WERI-Rb-1 (cell line): ENCODE measurements around the gene INTS13.
"Not testable (repeated sequence)": the region's sequence is repeated elsewhere in the genome, so short reads cannot be mapped to it uniquely, and the experiment has no call there.

Experiments used
- DNase-seq: peaks from one replicate; pipeline ENCODE4 v3.0.0-alpha.2; 2020
- H3K27ac ChIP-seq: fragments of 250-450 bp; sonication (Bioruptor Pico); 2 replicates; pipeline ENCODE4 v1.5.1; 2020; ENCODE audit warnings: mild to moderate bottlenecking, moderate library complexity
- H3K27me3 ChIP-seq: fragments of 250-450 bp; sonication (Bioruptor Pico); 2 replicates; pipeline ENCODE4 v1.5.1; 2021; ENCODE audit warnings: mild to moderate bottlenecking, low read depth, moderate library complexity; ENCODE audit not compliant: insufficient read depth, severe bottlenecking
- H3K36me3 ChIP-seq: fragments of 250-450 bp; sonication (Bioruptor Pico); 2 replicates; pipeline ENCODE4 v1.5.1; 2020; ENCODE audit warnings: mild to moderate bottlenecking, moderate library complexity
- H3K4me3 ChIP-seq: 2 replicates; pipeline ENCODE4 v1.5.1; 2011; ENCODE audit warnings: low read depth, mild to moderate bottlenecking, control low read depth, low read length
- H3K9me3 ChIP-seq: fragments of 250-450 bp; sonication (Bioruptor Pico); 2 replicates; pipeline ENCODE4 v1.5.1; 2021; ENCODE audit warnings: mild to moderate bottlenecking, moderate library complexity; ENCODE audit not compliant: severe bottlenecking
- TF ChIP-seq, protein P1 (sequence below): IDR thresholded peaks from 2 replicates; pipeline ENCODE4 v1.5.1; 2011; ENCODE audit warnings: low read depth, mild to moderate bottlenecking, control low read depth, inconsistent platforms, low read length

Gene INTS13

DNA sequence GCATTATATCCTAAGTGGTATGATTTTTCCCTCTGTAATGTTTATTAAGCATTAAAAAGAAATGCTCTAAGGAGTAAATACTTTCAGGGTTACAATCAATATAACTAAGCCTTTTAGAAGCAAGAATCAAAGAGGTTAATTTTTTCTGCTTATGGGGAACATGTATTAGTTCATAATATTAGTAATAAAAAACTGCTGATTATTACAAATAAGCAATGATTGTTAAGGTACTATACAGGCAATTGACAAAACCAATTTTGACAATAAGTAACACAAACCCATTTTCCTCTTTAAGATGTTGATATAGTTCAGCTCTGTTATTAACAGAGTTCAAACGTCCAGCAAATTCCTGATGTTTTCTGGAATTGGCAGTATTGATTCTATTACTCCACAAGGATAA is 31.8 kb downstream of the INTS13 start:
- no peak for DNase-seq
- peaks cover 21% of the 10 kb centered on the region for H3K36me3 ChIP-seq
- H3K9me3 ChIP-seq, result peaks cover 5% of the 10 kb centered on the region
- no peak overlapping the region for H3K4me3 ChIP-seq
- no peak overlapping the region for H3K27ac ChIP-seq
- no peaks in the 10 kb centered on the region for H3K27me3 ChIP-seq
- TF ChIP-seq, protein P1, sequence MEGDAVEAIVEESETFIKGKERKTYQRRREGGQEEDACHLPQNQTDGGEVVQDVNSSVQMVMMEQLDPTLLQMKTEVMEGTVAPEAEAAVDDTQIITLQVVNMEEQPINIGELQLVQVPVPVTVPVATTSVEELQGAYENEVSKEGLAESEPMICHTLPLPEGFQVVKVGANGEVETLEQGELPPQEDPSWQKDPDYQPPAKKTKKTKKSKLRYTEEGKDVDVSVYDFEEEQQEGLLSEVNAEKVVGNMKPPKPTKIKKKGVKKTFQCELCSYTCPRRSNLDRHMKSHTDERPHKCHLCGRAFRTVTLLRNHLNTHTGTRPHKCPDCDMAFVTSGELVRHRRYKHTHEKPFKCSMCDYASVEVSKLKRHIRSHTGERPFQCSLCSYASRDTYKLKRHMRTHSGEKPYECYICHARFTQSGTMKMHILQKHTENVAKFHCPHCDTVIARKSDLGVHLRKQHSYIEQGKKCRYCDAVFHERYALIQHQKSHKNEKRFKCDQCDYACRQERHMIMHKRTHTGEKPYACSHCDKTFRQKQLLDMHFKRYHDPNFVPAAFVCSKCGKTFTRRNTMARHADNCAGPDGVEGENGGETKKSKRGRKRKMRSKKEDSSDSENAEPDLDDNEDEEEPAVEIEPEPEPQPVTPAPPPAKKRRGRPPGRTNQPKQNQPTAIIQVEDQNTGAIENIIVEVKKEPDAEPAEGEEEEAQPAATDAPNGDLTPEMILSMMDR, result no peak

GRCh38 chr12:26903396-26903795 is 34.4 kb downstream of the INTS13 start:
- peaks cover 15% of the 10 kb centered on the region for H3K36me3 ChIP-seq
- not testable (repeated sequence) for H3K27me3 ChIP-seq, DNase-seq, H3K4me3 ChIP-seq, H3K9me3 ChIP-seq, H3K27ac ChIP-seq

- DNase-seq, result no peak
- peaks cover 6% of the 10 kb centered on the region for H3K36me3 ChIP-seq
- no peaks in the 10 kb centered on the region for H3K27me3 ChIP-seq
- TF ChIP-seq, protein P1, result no peak
- H3K9me3 ChIP-seq, result no peaks in the 10 kb centered on the region
- no peak overlapping the region for H3K4me3 ChIP-seq
- no peak overlapping the region for H3K27ac ChIP-seq
These were observed 40.9 kb downstream of the INTS13 start for GRCh38 chr12:26896913-26897312.

DNA sequence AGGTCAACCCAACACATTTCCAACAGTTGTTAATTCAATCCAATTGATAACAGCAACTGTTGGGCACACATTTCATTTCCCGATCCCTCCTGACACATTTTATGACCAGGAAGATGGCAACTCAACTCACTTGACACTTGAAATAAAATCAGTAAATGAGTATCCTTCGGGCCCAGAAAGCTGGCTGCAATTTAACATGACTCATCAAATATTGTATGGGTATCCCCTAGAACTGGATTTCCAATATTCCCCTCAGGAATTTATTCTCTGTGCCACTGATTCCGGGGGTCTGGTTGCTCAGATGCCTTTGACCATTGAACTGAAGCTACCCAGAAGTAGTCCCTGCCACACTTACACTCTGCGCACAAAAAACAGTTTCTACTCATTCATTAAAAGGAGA is 42.1 kb downstream of the INTS13 start:
- Histone ChIP-seq H3K4me3 (no peak overlapping the region), H3K9me3 (no peaks in the 10 kb centered on the region), H3K27me3 (no peaks in the 10 kb centered on the region), H3K27ac (no peak overlapping the region), H3K36me3 (peaks cover 6% of the 10 kb centered on the region)
- TF ChIP-seq, protein P1, result no peak
- no peak for DNase-seq

DNA sequence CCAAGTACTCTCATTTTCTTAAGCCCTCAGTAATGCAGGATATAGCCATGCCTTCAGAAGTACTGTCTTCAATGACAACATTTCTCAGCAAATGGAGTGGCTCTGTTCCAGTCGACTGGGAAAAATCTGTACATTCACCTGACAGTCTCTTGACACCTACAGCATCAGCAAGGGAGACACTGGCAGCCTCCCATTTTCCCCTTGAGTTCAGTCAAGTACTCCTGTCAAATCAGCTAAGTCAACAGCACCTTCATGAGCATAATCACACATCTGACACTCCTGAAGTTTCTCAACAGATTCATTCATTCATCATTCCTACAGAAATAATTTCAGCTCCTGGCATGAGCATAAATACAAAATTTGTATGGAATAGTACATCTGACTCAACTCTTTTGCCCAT is 46.1 kb downstream of the INTS13 start:
- Histone ChIP-seq H3K27me3 (no peaks in the 10 kb centered on the region), H3K36me3 (no peaks in the 10 kb centered on the region), H3K27ac (no peak overlapping the region), H3K9me3 (no peaks in the 10 kb centered on the region), H3K4me3 (no peak overlapping the region)
- DNase-seq, result no peak
- TF ChIP-seq, protein P1, result no peak

DNA sequence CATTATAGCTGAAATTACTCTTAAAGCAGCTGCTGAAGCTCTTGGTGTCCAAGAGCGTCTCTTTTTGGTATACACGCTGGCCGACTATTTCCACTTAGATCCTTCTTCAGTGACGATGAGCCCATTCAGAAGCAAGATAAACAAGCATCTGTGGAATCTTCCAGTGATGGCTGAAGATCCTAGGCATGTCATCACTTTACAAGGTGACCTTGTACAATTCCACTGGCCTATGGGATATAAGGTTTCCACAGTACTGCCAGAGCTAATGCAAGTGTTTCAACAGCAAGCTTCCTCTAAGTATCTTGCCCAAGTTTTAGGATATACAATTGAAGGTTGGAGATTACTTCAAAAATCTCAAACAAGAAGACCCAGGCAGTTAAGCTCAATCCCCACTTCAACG is 47.0 kb downstream of the INTS13 start:
- TF ChIP-seq, protein P1, result no peak
- H3K27ac ChIP-seq, result no peak overlapping the region
- no peaks in the 10 kb centered on the region for H3K9me3 ChIP-seq
- no peak overlapping the region for H3K4me3 ChIP-seq
- no peaks in the 10 kb centered on the region for H3K27me3 ChIP-seq
- H3K36me3 ChIP-seq, result no peaks in the 10 kb centered on the region
- no peak for DNase-seq
